Activated T-helper 2 cell treated with anti-CD3 and anti-CD28 coated beads, Interferon-gamma antibody, Interleukin-2, Interleukin-4, amounts not matched to agents 10 μg/mL and 5 μg/mL and 100 μg/mL, durations not matched to agents 14 hours and 24 hours and 36 hours (primary cell): ENCODE results near the gene FAM110D. TPM values are rescaled to one million over a fixed set of nuclear protein-coding genes. Genes with fewer than 3 reads are reported as not detected.

Experiments
- DNase-seq: peaks from one replicate; pipeline ENCODE4 v3.0.0; 2021; ENCODE audit warnings: low spot score
- H3K27ac Mint-ChIP-seq: one replicate; pipeline ENCODE4 v1.8.0; 2021; ENCODE audit warnings: mixed read lengths
- H3K27me3 Mint-ChIP-seq: one replicate; pipeline ENCODE4 v1.8.0; 2021; ENCODE audit warnings: low read depth, mixed read lengths
- H3K36me3 Mint-ChIP-seq: one replicate; pipeline ENCODE4 v1.8.0; 2021; ENCODE audit warnings: low read depth, mixed read lengths
- H3K4me1 Mint-ChIP-seq: one replicate; pipeline ENCODE4 v1.8.0; 2021; ENCODE audit warnings: low read depth, mixed read lengths
- H3K4me3 Mint-ChIP-seq: one replicate; pipeline ENCODE4 v1.8.0; 2021; ENCODE audit warnings: low read depth, mild to moderate bottlenecking, moderate library complexity, mixed read lengths
- H3K9me3 Mint-ChIP-seq: one replicate; pipeline ENCODE4 v1.8.0; 2021; ENCODE audit warnings: mixed read lengths
- intact Hi-C: fragments of 100-400 bp; cut with micrococcal nuclease; formaldehyde crosslinking; loops from one replicate; pipeline ENCODE4 v1.15.1; 2023
- total RNA-seq: library from RNA; stranded (reverse); gene quantifications from 2 replicates; pipeline ENCODE4 v1.2.3, GENCODE V29; 2022

The FAM110D gene
- total RNA-seq, 1 donor from 2014 or later: not detected

- H3K27ac Mint-ChIP-seq: peak within 1 kb of the TSS; percentile 13
- H3K27me3 Mint-ChIP-seq: peaks cover 2% of the 10 kb centered on the region
- H3K9me3 Mint-ChIP-seq: no peaks in the 10 kb centered on the region
- intact Hi-C loops: no loop called here
- peaks cover 15% of the 10 kb centered on the region for H3K4me1 Mint-ChIP-seq
- DNase-seq: no peak
- H3K4me3 Mint-ChIP-seq: no peak within 1 kb of the TSS
- no peaks in the 10 kb centered on the region for H3K36me3 Mint-ChIP-seq
Measured at GRCh38 chr1:26190373-26190987, 31.6 kb downstream of the FAM110D start, which contains the start of gene CATSPER4. Gene CATSPER4, plus strand, starts transcription at chr1:26190602. Its CDS starts 26 bp downstream, at chr1:26190628.

GRCh38 chr1:26191739-26192138 is 32.9 kb downstream of the FAM110D start:
- H3K4me3 Mint-ChIP-seq: peak overlapping the region; percentile 13
- peak overlapping the region; percentile 62 for H3K27ac Mint-ChIP-seq
- peaks cover 2% of the 10 kb centered on the region for H3K27me3 Mint-ChIP-seq
- DNase-seq: no peak
- H3K9me3 Mint-ChIP-seq: no peaks in the 10 kb centered on the region
- intact Hi-C loops: no loop called here
- H3K36me3 Mint-ChIP-seq: no peaks in the 10 kb centered on the region
- peaks cover 15% of the 10 kb centered on the region for H3K4me1 Mint-ChIP-seq

- Mint-ChIP-seq H3K27me3 (peaks cover 2% of the 10 kb centered on the region), H3K4me3 (no peak overlapping the region), H3K27ac (no peak overlapping the region), H3K36me3 (no peaks in the 10 kb centered on the region), H3K9me3 (no peaks in the 10 kb centered on the region), H3K4me1 (peaks cover 23% of the 10 kb centered on the region)
- intact Hi-C loops: no loop called here
- DNase-seq: no peak
Measured at GRCh38 chr1:26195805-26196204, 36.9 kb downstream of the FAM110D start.

GRCh38 chr1:26197301-26197700 is 38.4 kb downstream of the FAM110D start:
- Mint-ChIP-seq H3K27me3 (peaks cover 2% of the 10 kb centered on the region), H3K4me3 (no peak overlapping the region), H3K9me3 (no peaks in the 10 kb centered on the region), H3K27ac (no peak overlapping the region), H3K4me1 (peaks cover 27% of the 10 kb centered on the region), H3K36me3 (no peaks in the 10 kb centered on the region)
- no peak for DNase-seq
- intact Hi-C loops: no loop called here

GRCh38 chr1:26197813-26198212 is 38.9 kb downstream of the FAM110D start:
- Mint-ChIP-seq H3K4me3 (no peak overlapping the region), H3K9me3 (no peaks in the 10 kb centered on the region), H3K4me1 (peaks cover 31% of the 10 kb centered on the region), H3K27me3 (peaks cover 2% of the 10 kb centered on the region), H3K27ac (no peak overlapping the region), H3K36me3 (no peaks in the 10 kb centered on the region)
- intact Hi-C loops: no loop called here
- DNase-seq: no peak

- H3K36me3 Mint-ChIP-seq: no peaks in the 10 kb centered on the region
- H3K4me3 Mint-ChIP-seq: no peak overlapping the region
- no peak overlapping the region for H3K27ac Mint-ChIP-seq
- intact Hi-C loops: no loop called here
- H3K9me3 Mint-ChIP-seq: no peaks in the 10 kb centered on the region
- DNase-seq: no peak
- peaks cover 31% of the 10 kb centered on the region for H3K4me1 Mint-ChIP-seq
- H3K27me3 Mint-ChIP-seq: no peaks in the 10 kb centered on the region
Measured at GRCh38 chr1:26200413-26200812, 41.5 kb downstream of the FAM110D start.

- no peak for DNase-seq
- Mint-ChIP-seq H3K27me3 (no peaks in the 10 kb centered on the region), H3K4me3 (no peak overlapping the region), H3K36me3 (no peaks in the 10 kb centered on the region), H3K9me3 (no peaks in the 10 kb centered on the region), H3K27ac (no peak overlapping the region), H3K4me1 (peaks cover 31% of the 10 kb centered on the region)
- intact Hi-C loops: no loop called here
Measured at GRCh38 chr1:26203642-26204318, 44.9 kb downstream of the FAM110D start.

GRCh38 chr1:26210147-26210870 is 51.4 kb downstream of the FAM110D start:
- Mint-ChIP-seq H3K27ac (no peak overlapping the region), H3K4me1 (no peaks in the 10 kb centered on the region), H3K36me3 (no peaks in the 10 kb centered on the region), H3K27me3 (peaks cover 21% of the 10 kb centered on the region), H3K9me3 (no peaks in the 10 kb centered on the region), H3K4me3 (no peak overlapping the region)
- intact Hi-C loops: no loop called here
- DNase-seq: no peak

- H3K27me3 Mint-ChIP-seq: peaks cover 24% of the 10 kb centered on the region
- H3K9me3 Mint-ChIP-seq: no peaks in the 10 kb centered on the region
- no peak for DNase-seq
- no peak overlapping the region for H3K27ac Mint-ChIP-seq
- no peak overlapping the region for H3K4me3 Mint-ChIP-seq
- no peaks in the 10 kb centered on the region for H3K4me1 Mint-ChIP-seq
- intact Hi-C loops: no loop called here
- no peaks in the 10 kb centered on the region for H3K36me3 Mint-ChIP-seq
Measured at GRCh38 chr1:26212726-26213125, 53.8 kb downstream of the FAM110D start.

- Mint-ChIP-seq H3K4me1 (no peaks in the 10 kb centered on the region), H3K27ac (no peak overlapping the region), H3K36me3 (no peaks in the 10 kb centered on the region), H3K4me3 (no peak overlapping the region), H3K27me3 (peaks cover 24% of the 10 kb centered on the region), H3K9me3 (no peaks in the 10 kb centered on the region)
- intact Hi-C loops: no loop called here
- no peak for DNase-seq
Measured at GRCh38 chr1:26213335-26213905, 54.5 kb downstream of the FAM110D start.
